ENCODE results near the gene MSTO1. TPM values are rescaled to one million over a fixed set of nuclear protein-coding genes. Genes with fewer than 3 reads are reported as not detected.
"Not testable (repeated sequence)": the region's sequence is repeated elsewhere in the genome, so short reads cannot be mapped to it uniquely, and the experiment has no call there.

The MSTO1 gene
- total and polyA plus RNA-seq, 2 donors (not counting 1 experiment from before 2014, with no cell fraction given) = 14.9 to 21.3 TPM

DNA sequence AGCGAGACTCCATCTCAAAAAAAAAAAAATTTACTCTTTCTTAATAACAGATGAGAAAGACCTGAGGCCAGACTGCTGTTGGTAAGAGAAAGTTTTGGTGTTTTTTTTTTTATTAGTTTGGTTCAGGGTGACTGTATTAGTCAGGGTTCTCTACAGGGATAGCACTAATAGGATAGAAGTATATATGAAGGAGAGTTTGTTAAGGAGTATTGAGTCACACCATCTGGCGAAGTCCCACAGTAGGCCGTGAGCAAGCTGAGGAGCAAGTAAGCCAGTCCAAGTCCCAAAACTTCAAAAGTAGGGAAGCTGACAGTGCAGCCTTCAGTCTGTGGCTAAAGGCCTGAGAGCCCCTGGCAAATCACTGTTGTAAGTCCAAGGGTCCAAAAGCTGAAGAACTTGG is 20.7 kb upstream of the MSTO1 start:
- H3K27me3 ChIP-seq (ENCODE audit: control insufficient read depth, insufficient read depth, low read length); H3K9ac ChIP-seq (ENCODE audit: insufficient read depth, low read length); H3K4me3 ChIP-seq (replicated peaks in 1 of 4; ENCODE audit: control extremely low read depth in 1 of 4, insufficient read depth in 1 of 4, low read depth in 3 of 4, low read length in 4 of 4); H2AFZ ChIP-seq (ENCODE audit: low read length); H3K79me2 ChIP-seq (ENCODE audit: control insufficient read depth, insufficient read depth, low read length); H3K36me3 ChIP-seq (ENCODE audit: control insufficient read depth, insufficient read depth, low read length); H4K20me1 ChIP-seq (ENCODE audit: control insufficient read depth, extremely low read depth, insufficient read depth, low read length); H3K4me2 ChIP-seq (ENCODE audit: extremely low read depth, insufficient read depth, low read length); H3K27ac ChIP-seq (ENCODE audit: insufficient read depth, low read length); H3K4me1 ChIP-seq (ENCODE audit: control insufficient read depth, extremely low read depth, insufficient read depth, low read length); DNase-seq (ENCODE audit: low read depth in 2 of 2); H3K9me3 ChIP-seq (ENCODE audit: control insufficient read depth, insufficient read depth, low read depth, low read length): not testable (repeated sequence)

DNA sequence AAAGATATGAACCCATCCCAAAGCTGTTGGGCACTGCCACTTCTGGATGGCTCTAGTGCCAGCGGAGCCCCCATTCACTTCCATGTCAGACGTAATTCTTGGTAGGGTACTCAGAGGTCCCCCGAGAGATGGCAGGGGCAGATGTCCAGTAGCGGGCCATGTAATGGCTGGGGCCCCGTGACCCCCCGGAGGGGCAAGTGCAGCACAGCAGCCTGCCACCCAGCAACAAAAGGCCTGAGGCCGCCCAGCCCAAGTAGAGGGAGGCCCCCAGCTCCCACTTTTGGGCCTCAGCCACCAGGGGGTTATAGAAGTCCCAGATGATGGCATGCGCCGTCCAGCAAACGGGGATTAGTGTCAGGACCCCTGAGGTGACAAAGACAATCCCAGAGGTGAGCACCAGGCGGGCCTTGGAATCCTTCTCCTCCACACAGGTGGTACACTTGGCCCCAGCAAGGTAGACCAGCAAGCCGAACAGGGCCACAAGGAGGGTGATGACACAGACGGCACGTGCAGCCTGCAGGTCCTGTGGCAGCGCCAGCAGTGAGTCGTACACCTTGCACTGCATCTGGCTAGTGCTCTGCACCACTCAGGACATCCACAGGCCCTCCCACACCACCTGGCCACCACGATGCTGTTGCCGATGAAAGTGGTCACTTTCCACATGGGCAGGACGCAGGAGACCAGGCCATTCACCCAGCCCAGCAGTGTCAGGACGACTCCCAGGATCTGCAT is 19.3 kb upstream of the MSTO1 start:
- not testable (repeated sequence) for DNase-seq (ENCODE audit: low read depth in 2 of 2); H3K4me3 ChIP-seq (replicated peaks in 1 of 4; ENCODE audit: control extremely low read depth in 1 of 4, insufficient read depth in 1 of 4, low read depth in 3 of 4, low read length in 4 of 4); H3K79me2 ChIP-seq (ENCODE audit: control insufficient read depth, insufficient read depth, low read length); H3K27ac ChIP-seq (ENCODE audit: insufficient read depth, low read length); H3K4me1 ChIP-seq (ENCODE audit: control insufficient read depth, extremely low read depth, insufficient read depth, low read length); H2AFZ ChIP-seq (ENCODE audit: low read length); H3K9ac ChIP-seq (ENCODE audit: insufficient read depth, low read length); H3K27me3 ChIP-seq (ENCODE audit: control insufficient read depth, insufficient read depth, low read length); H3K9me3 ChIP-seq (ENCODE audit: control insufficient read depth, insufficient read depth, low read depth, low read length); H3K4me2 ChIP-seq (ENCODE audit: extremely low read depth, insufficient read depth, low read length); H4K20me1 ChIP-seq (ENCODE audit: control insufficient read depth, extremely low read depth, insufficient read depth, low read length); H3K36me3 ChIP-seq (ENCODE audit: control insufficient read depth, insufficient read depth, low read length)

GRCh38 chr1:155591770-155592169 is 18.2 kb upstream of the MSTO1 start:
- H4K20me1 ChIP-seq (ENCODE audit: control insufficient read depth, extremely low read depth, insufficient read depth, low read length) = no peaks in the 10 kb centered on the region
- TF ChIP-seq EZH2 (IDR thresholded peaks at IDR 0.05; ENCODE audit: low read length, missing control alignments) = no peak
- TF ChIP-seq, protein P1, sequence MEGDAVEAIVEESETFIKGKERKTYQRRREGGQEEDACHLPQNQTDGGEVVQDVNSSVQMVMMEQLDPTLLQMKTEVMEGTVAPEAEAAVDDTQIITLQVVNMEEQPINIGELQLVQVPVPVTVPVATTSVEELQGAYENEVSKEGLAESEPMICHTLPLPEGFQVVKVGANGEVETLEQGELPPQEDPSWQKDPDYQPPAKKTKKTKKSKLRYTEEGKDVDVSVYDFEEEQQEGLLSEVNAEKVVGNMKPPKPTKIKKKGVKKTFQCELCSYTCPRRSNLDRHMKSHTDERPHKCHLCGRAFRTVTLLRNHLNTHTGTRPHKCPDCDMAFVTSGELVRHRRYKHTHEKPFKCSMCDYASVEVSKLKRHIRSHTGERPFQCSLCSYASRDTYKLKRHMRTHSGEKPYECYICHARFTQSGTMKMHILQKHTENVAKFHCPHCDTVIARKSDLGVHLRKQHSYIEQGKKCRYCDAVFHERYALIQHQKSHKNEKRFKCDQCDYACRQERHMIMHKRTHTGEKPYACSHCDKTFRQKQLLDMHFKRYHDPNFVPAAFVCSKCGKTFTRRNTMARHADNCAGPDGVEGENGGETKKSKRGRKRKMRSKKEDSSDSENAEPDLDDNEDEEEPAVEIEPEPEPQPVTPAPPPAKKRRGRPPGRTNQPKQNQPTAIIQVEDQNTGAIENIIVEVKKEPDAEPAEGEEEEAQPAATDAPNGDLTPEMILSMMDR (conservative IDR thresholded peaks at IDR 0.05 in 1 of 2, IDR thresholded peaks at IDR 0.05 in 1 of 2; ENCODE audit: low read depth in 1 of 2, low read length in 2 of 2) = peak; percentile 43
- no peaks in the 10 kb centered on the region for H3K79me2 ChIP-seq (ENCODE audit: control insufficient read depth, insufficient read depth, low read length)
- H2AFZ ChIP-seq (ENCODE audit: low read length) = no peak overlapping the region
- H3K4me3 ChIP-seq (replicated peaks in 1 of 4; ENCODE audit: control extremely low read depth in 1 of 4, insufficient read depth in 1 of 4, low read depth in 3 of 4, low read length in 4 of 4) = no peak overlapping the region
- no peaks in the 10 kb centered on the region for H3K36me3 ChIP-seq (ENCODE audit: control insufficient read depth, insufficient read depth, low read length)
- H3K4me2 ChIP-seq (ENCODE audit: extremely low read depth, insufficient read depth, low read length) = no peak overlapping the region
- H3K27me3 ChIP-seq (ENCODE audit: control insufficient read depth, insufficient read depth, low read length) = no peaks in the 10 kb centered on the region
- no peaks in the 10 kb centered on the region for H3K4me1 ChIP-seq (ENCODE audit: control insufficient read depth, extremely low read depth, insufficient read depth, low read length)
- DNase-seq (ENCODE audit: low read depth in 2 of 2) = peak; percentile 47 to 82
- H3K9me3 ChIP-seq (ENCODE audit: control insufficient read depth, insufficient read depth, low read depth, low read length) = no peaks in the 10 kb centered on the region
- H3K27ac ChIP-seq (ENCODE audit: insufficient read depth, low read length) = no peak overlapping the region
- no peak overlapping the region for H3K9ac ChIP-seq (ENCODE audit: insufficient read depth, low read length)

DNA sequence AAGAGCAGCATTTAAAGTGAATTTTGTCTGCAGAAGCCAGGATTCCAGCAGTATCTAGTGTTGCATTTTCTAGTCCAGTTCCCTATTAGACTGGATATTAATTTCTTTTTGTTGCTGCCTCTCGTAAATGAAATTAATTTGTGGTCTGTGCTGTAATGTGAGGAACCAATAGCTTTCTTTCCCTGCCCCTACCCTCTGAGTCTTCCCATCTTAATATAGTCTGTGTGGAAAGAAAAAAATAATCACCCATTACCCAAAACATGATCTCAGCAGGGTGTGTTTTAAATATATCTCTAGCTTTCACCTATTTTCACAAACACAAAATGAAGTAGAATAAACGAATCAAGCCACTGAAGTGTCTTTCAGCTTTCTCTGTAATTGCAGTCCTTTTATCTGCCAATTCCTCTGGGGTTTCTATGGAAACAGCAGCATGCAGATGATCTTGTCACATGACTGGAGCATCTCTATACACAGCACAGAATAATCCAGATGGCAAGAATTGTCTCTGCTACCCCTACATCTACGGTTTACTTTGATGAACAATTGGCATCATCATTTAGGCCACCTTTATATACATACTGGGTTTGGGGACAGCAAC is 14.0 kb upstream of the MSTO1 start:
- not testable (repeated sequence) for H3K4me2 ChIP-seq (ENCODE audit: extremely low read depth, insufficient read depth, low read length); H3K4me1 ChIP-seq (ENCODE audit: control insufficient read depth, extremely low read depth, insufficient read depth, low read length); H3K36me3 ChIP-seq (ENCODE audit: control insufficient read depth, insufficient read depth, low read length); H3K9me3 ChIP-seq (ENCODE audit: control insufficient read depth, insufficient read depth, low read depth, low read length); H3K27me3 ChIP-seq (ENCODE audit: control insufficient read depth, insufficient read depth, low read length); DNase-seq (ENCODE audit: low read depth in 2 of 2); H3K9ac ChIP-seq (ENCODE audit: insufficient read depth, low read length); H4K20me1 ChIP-seq (ENCODE audit: control insufficient read depth, extremely low read depth, insufficient read depth, low read length); H3K27ac ChIP-seq (ENCODE audit: insufficient read depth, low read length); H3K4me3 ChIP-seq (replicated peaks in 1 of 4; ENCODE audit: control extremely low read depth in 1 of 4, insufficient read depth in 1 of 4, low read depth in 3 of 4, low read length in 4 of 4); H3K79me2 ChIP-seq (ENCODE audit: control insufficient read depth, insufficient read depth, low read length); H2AFZ ChIP-seq (ENCODE audit: low read length)

All from fibroblast of lung (primary cell).